Endothelial cell of umbilical vein (primary cell): ENCODE data around the gene NRG3. TPM values are rescaled to one million over a fixed set of nuclear protein-coding genes. Genes with fewer than 3 reads are reported as not detected.

Experiments used
- BruUV-seq: library from RNA; stranded (reverse); fragments of 400-500 nt; replicated peaks from 2 replicates; lab custom pipeline; 2021; lab: Mats Ljungman, UMichigan
- CTCF ChIA-PET: fragments of 300-600, 350-600 bp; sonication (Branson Sonifier 250); formaldehyde crosslinking; loops from one replicate; lab custom pipeline; 2021; ENCODE audit warnings: antibody characterized with exemption, inconsistent platforms; lab: Charles Lee
- POLR2A ChIA-PET: fragments of 300-600, 350-600 bp; sonication (Branson Sonifier 250); formaldehyde crosslinking; loops from one replicate; lab custom pipeline; 2021; ENCODE audit warnings: antibody characterized with exemption, inconsistent platforms; lab: Charles Lee
- DNase-seq: peaks from one replicate; pipeline ENCODE4 v3.0.0-alpha.2; 2011; ENCODE audit warnings: low read depth, low spot score
- FAIRE-seq: peaks from 2 replicates; lab custom pipeline; 2011; peaks lifted over from hg19 to GRCh38; lab: Jason Lieb, UNC
- H2AFZ ChIP-seq: 2 replicates; pipeline ENCODE4 v1.6.0; 2012; ENCODE audit warnings: low read depth, low read length, control low read depth, inconsistent platforms
- H3K27ac ChIP-seq: 2 replicates; pipeline ENCODE4 v1.5.1; 2011; ENCODE audit warnings: low read depth, mild to moderate bottlenecking, control low read depth, low read length, moderate library complexity; ENCODE audit not compliant: insufficient read depth
- H3K27me3 ChIP-seq, 2 experiments: 2 replicates each; pipeline versions ENCODE4 v1.6.0 to v1.6.1; 2011; ENCODE audit warnings: low read length in 2 of 2, mixed read lengths in 1 of 2; ENCODE audit not compliant: control insufficient read depth in 2 of 2, insufficient read depth in 2 of 2
- H3K36me3 ChIP-seq, 2 experiments: 2 replicates in 1 of 2; 3 replicates in 1 of 2; pipeline ENCODE4 v1.5.1; 2011; ENCODE audit warnings: low read length in 2 of 2, mild to moderate bottlenecking in 1 of 2, moderate library complexity in 1 of 2; ENCODE audit not compliant: control insufficient read depth in 2 of 2, insufficient read depth in 2 of 2; ENCODE audit errors: extremely low read depth in 1 of 2
- H3K4me1 ChIP-seq: 3 replicates; pipeline ENCODE4 v1.5.1; 2011; ENCODE audit warnings: mild to moderate bottlenecking, low read length; ENCODE audit not compliant: control insufficient read depth, insufficient read depth; ENCODE audit errors: extremely low read depth
- H3K4me2 ChIP-seq: 2 replicates; pipeline ENCODE4 v1.6.1; 2011; ENCODE audit warnings: low read length, control low read depth, mixed read lengths; ENCODE audit not compliant: insufficient read depth
- H3K4me3 ChIP-seq, 3 experiments: fragments of 200-600 bp in 1 of 3; sonication (generic), shearing (Covaris generic) in 1 of 3; replicated peaks in 1 of 3; 2 replicates each; pipeline ENCODE4 v1.5.1; 2011 to 2016; ENCODE audit warnings: control low read depth in 3 of 3, low read length in 3 of 3, mild to moderate bottlenecking in 2 of 3, inconsistent platforms in 1 of 3, low read depth in 1 of 3, moderate library complexity in 1 of 3; ENCODE audit not compliant: insufficient read depth in 1 of 3
- H3K79me2 ChIP-seq: 2 replicates; pipeline ENCODE4 v1.6.0; 2012; ENCODE audit warnings: low read length, inconsistent platforms; ENCODE audit not compliant: control insufficient read depth, insufficient read depth
- H3K9ac ChIP-seq: replicated peaks from 2 replicates; pipeline ENCODE3; 2011; ENCODE audit warnings: low read length, control low read depth; ENCODE audit not compliant: insufficient read depth; ENCODE audit errors: extremely low read depth
- H3K9me1 ChIP-seq: replicated peaks from 3 replicates; pipeline ENCODE4 v1.6.0; 2011; ENCODE audit warnings: mild to moderate bottlenecking, low read length; ENCODE audit not compliant: control insufficient read depth, insufficient read depth; ENCODE audit errors: extremely low read depth
- H3K9me3 ChIP-seq: replicated peaks from 2 replicates; pipeline ENCODE4 v1.5.1; 2012; ENCODE audit warnings: low read length, inconsistent platforms; ENCODE audit not compliant: control insufficient read depth, insufficient read depth
- H4K20me1 ChIP-seq: replicated peaks from 2 replicates; pipeline ENCODE3; 2011; ENCODE audit warnings: mild to moderate bottlenecking, low read length; ENCODE audit not compliant: control insufficient read depth, insufficient read depth; ENCODE audit errors: extremely low read depth
- CTCF ChIP-seq, 2 donors: IDR thresholded peaks; 1 replicate in 1 of 2; 2 replicates in 1 of 2; pipeline ENCODE4 v1.5.1; 2011; ENCODE audit warnings: low read length in 2 of 2, mild to moderate bottlenecking in 2 of 2, moderate library complexity in 2 of 2, control low read depth in 1 of 2, inconsistent platforms in 1 of 2, low read depth in 1 of 2; ENCODE audit not compliant: insufficient read depth in 1 of 2; ENCODE audit errors: extremely low read depth in 1 of 2
- EZH2 ChIP-seq: IDR thresholded peaks from 2 replicates; pipeline ENCODE4 v1.6.1; 2012; ENCODE audit warnings: borderline replicate concordance, low read depth, mild to moderate bottlenecking, moderate library complexity, low read length, inconsistent platforms; ENCODE audit not compliant: severe bottlenecking
- FOS ChIP-seq: IDR thresholded peaks from 2 replicates; pipeline ENCODE4 v1.6.1; 2011; ENCODE audit warnings: mild to moderate bottlenecking, low read length, moderate library complexity, borderline replicate concordance; ENCODE audit not compliant: insufficient read depth
- GATA2 ChIP-seq: IDR thresholded peaks from 2 replicates; pipeline ENCODE4 v1.7.0; 2011; ENCODE audit warnings: low read depth, mild to moderate bottlenecking, moderate library complexity, mixed read lengths, low read length; ENCODE audit not compliant: insufficient read length, insufficient read depth
- JUN ChIP-seq: IDR thresholded peaks from 2 replicates; pipeline ENCODE4 v1.6.1; 2011; ENCODE audit warnings: borderline replicate concordance, low read depth; ENCODE audit not compliant: insufficient read length, insufficient read depth
- MAX ChIP-seq: IDR thresholded peaks from 2 replicates; pipeline ENCODE4 v1.6.1; 2011; ENCODE audit not compliant: insufficient read depth, insufficient read length
- MYC ChIP-seq: IDR thresholded peaks from one replicate; pipeline ENCODE4 v1.6.1; 2011; ENCODE audit warnings: mild to moderate bottlenecking, low read depth, low read length
- POLR2A ChIP-seq: IDR thresholded peaks from 2 replicates; pipeline ENCODE4 v1.6.1; 2012; ENCODE audit warnings: low read depth, mild to moderate bottlenecking, control low read depth, low read length
- POLR2AphosphoS5 ChIP-seq: IDR thresholded peaks from 2 replicates; pipeline ENCODE4 v1.6.1; 2012; ENCODE audit warnings: low read depth, mild to moderate bottlenecking, control low read depth, low read length, moderate library complexity; ENCODE audit not compliant: insufficient read depth
- dilution Hi-C: fragments of 300-500 bp; cut with MboI; formaldehyde crosslinking; loops from one replicate; pipeline ENCODE4 v1.15.0; 2019; ENCODE audit warnings: low sequenced_read_pairs; ENCODE audit not compliant: extremely low pct_ligation_motif_present
- intact Hi-C: fragments of 100-400 bp; cut with micrococcal nuclease; formaldehyde crosslinking; loops from one replicate; pipeline ENCODE4 v1.10.0; 2022
- polyA plus RNA-seq, 4 experiments: library from polyadenylated mRNA; depleted of rRNA in 3 of 4; stranded (reverse) in 3 of 4; unstranded in 1 of 4; fragments of >200 nt; gene quantifications; 2 replicates each; pipeline versions ENCODE4 v1.2.1 to v1.2.3, GENCODE V29; 2011 to 2012; ENCODE audit warnings: missing spikeins in 1 of 4
- total RNA-seq: library from RNA; stranded (reverse); gene quantifications from 2 replicates; pipeline ENCODE4 v1.2.3, GENCODE V29; 2021

Gene NRG3
- total and polyA plus RNA-seq, 2 donors (not counting 3 experiments of a cell fraction or from before 2014, with no cell fraction given), result 1.9 to 3.9 TPM

GRCh38 chr10:82685087-82685486 is 810.1 kb downstream of the NRG3 start:
- Histone ChIP-seq H3K9me1 (no peaks in the 10 kb centered on the region), H3K4me1 (no peaks in the 10 kb centered on the region), H3K9me3 (no peaks in the 10 kb centered on the region), H4K20me1 (no peaks in the 10 kb centered on the region), H3K4me2 (no peak overlapping the region), H3K27ac (no peak overlapping the region), H3K9ac (no peak overlapping the region), H3K27me3 (no peaks in the 10 kb centered on the region), H2AFZ (no peak overlapping the region), H3K36me3 (no peaks in the 10 kb centered on the region), H3K79me2 (no peaks in the 10 kb centered on the region), H3K4me3 (no peak overlapping the region)
- no peak for FAIRE-seq
- TF ChIP-seq EZH2 (no peak), GATA2 (no peak), FOS (no peak), POLR2AphosphoS5 (no peak), JUN (no peak)
- POLR2A ChIA-PET, result no interaction called here
- dilution Hi-C loops, result no loop called here
- intact Hi-C loops, result no loop called here
- no TSS peak for BruUV-seq
- DNase-seq, result no peak
- CTCF ChIA-PET, result no interaction called here

GRCh38 chr10:82691211-82691610 is 816.2 kb downstream of the NRG3 start:
- Histone ChIP-seq H3K27me3 (no peaks in the 10 kb centered on the region), H3K4me3 (no peak overlapping the region), H2AFZ (no peak overlapping the region), H3K9ac (no peak overlapping the region), H3K9me3 (no peaks in the 10 kb centered on the region), H3K27ac (no peak overlapping the region), H4K20me1 (no peaks in the 10 kb centered on the region), H3K36me3 (no peaks in the 10 kb centered on the region), H3K9me1 (no peaks in the 10 kb centered on the region), H3K4me1 (no peaks in the 10 kb centered on the region), H3K79me2 (no peaks in the 10 kb centered on the region), H3K4me2 (no peak overlapping the region)
- ChIA-PET POLR2A (no interaction called here), CTCF (no interaction called here)
- intact Hi-C loops (no loop called here), dilution Hi-C loops (no loop called here)
- TF ChIP-seq POLR2AphosphoS5 (no peak), CTCF (IDR thresholded peaks at IDR 0.05; ENCODE audit: extremely low read depth in 1 of 2, insufficient read depth in 1 of 2, low read depth in 1 of 2, low read length in 2 of 2) (no peak), MYC (no peak), JUN (no peak), EZH2 (no peak), FOS (no peak), POLR2A (no peak), MAX (no peak), GATA2 (no peak)
- DNase-seq (no peak), FAIRE-seq (no peak)
- no TSS peak for BruUV-seq
